Measurements from ENCODE around the gene DAP3.
"Not testable (repeated sequence)": the region's sequence is repeated elsewhere in the genome, so short reads cannot be mapped to it uniquely, and the experiment has no call there.

- not testable (repeated sequence) for TF ChIP-seq EZH2 (IDR thresholded peaks at IDR 0.05; ENCODE audit: borderline replicate concordance, low read length); CTCF (IDR thresholded peaks at IDR 0.05; ENCODE audit: low read length)
These were observed 9.9 kb upstream of the DAP3 start for GRCh38 chr1:155678992-155679391.
